ENCODE data around the gene RPL32.

GRCh38 chr3:12875857-12876836 is 34.8 kb upstream of the RPL32 start:
- TF ChIP-seq EZH2 (IDR thresholded peaks at IDR 0.05) (no peak), CTCF (IDR thresholded peaks at IDR 0.05 in 2 of 3, conservative IDR thresholded peaks at IDR 0.05 in 1 of 3; ENCODE audit: borderline replicate concordance in 1 of 3, insufficient read depth in 1 of 3, low read depth in 2 of 3, low read length in 2 of 3) (no peak), SP1 (IDR thresholded peaks at IDR 0.05; ENCODE audit: low read depth) (no peak), JUND (IDR thresholded peaks at IDR 0.05) (no peak), REST (IDR thresholded peaks at IDR 0.05; ENCODE audit: low read depth) (no peak), ATF3 (IDR thresholded peaks at IDR 0.05) (no peak), FOSL1 (IDR thresholded peaks at IDR 0.05; ENCODE audit: low read depth) (no peak), MAX (IDR thresholded peaks at IDR 0.05) (no peak), POLR2A (IDR thresholded peaks at IDR 0.05; ENCODE audit: borderline replicate concordance, extremely low read depth, insufficient read depth, insufficient read length) (no peak), ZNF274 (IDR thresholded peaks at IDR 0.05; ENCODE audit: low read depth, low read length) (no peak), YY1 (IDR thresholded peaks at IDR 0.05; ENCODE audit: extremely low read depth, insufficient replicate concordance, low read depth, low read length) (no peak), EZH2phosphoT487 (IDR thresholded peaks at IDR 0.05; ENCODE audit: borderline replicate concordance) (no peak)
